CD4-positive, alpha-beta T cell treated with Interferon alpha-2 for 1 hour (primary cell): ENCODE results near the gene TASL.
"Not testable (repeated sequence)": the region's sequence is repeated elsewhere in the genome, so short reads cannot be mapped to it uniquely, and the experiment has no call there.

Source experiments
- DNase-seq, 2 donors: peaks; one replicate each; pipeline ENCODE4 v3.0.0-alpha.2; 2020 to 2022

The TASL gene, protein sequence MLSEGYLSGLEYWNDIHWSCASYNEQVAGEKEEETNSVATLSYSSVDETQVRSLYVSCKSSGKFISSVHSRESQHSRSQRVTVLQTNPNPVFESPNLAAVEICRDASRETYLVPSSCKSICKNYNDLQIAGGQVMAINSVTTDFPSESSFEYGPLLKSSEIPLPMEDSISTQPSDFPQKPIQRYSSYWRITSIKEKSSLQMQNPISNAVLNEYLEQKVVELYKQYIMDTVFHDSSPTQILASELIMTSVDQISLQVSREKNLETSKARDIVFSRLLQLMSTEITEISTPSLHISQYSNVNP

GRCh38 chrX:30577362-30577991 lies at the start of gene TASL:
TSS of gene TASL (minus strand) at chrX:30577766. CDS start at chrX:30560355, 17,411 bp downstream.
- peak; percentile 71 to 80 for DNase-seq

DNA sequence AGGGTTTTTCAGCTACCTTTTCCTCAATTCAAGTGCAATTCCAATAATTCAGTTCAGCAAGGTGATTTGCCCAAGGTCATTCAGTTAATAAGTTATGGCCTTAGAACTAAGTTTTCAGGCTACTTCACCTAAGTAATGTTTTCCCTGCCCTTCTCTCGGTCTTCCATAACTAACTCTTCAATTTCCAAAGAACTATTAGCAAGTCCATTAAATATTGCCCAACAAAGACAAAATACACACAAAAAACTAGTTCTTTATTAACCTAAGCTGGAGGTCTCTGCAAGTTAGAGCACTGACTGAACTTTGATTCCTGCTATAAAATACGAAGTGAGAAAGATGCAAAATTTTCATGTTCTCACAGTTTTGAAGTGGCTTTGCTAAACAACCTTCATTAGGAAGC lies 48.8 kb upstream of the TASL start:
- no peak for DNase-seq

GRCh38 chrX:30622361-30622760 lies 44.8 kb upstream of the TASL start:
- DNase-seq: no peak

DNA sequence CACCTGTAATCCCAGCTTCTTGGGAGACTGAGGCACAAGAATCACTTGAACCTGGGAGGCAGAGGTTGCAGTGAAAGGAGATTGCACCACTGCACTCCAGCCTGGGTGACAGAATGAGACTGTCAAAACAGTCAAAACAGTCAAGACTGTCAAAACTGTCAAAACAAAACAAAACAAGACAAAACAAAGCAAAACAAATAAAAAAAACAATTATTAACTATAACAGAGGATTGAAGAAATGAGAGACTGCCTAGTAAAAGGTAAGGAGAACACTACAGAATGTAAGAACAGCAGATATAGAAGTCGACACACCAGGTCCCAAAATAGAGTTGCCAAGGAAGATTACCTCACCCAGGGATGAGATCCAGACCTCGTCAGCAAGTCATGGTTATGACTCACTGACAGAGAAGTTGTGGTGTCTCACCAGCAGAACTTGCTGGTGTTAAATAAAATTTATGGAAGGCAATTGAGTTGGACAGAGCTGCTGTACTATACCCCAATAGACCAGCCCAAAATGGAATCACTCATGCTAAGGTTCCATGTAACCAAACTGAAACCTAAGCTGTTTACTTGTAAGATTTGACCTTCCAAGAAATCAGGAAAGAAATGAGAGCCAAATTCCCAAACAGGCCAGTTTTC lies 43.5 kb upstream of the TASL start:
- peak in 1 of 2 donors; percentile 46 for DNase-seq

DNA sequence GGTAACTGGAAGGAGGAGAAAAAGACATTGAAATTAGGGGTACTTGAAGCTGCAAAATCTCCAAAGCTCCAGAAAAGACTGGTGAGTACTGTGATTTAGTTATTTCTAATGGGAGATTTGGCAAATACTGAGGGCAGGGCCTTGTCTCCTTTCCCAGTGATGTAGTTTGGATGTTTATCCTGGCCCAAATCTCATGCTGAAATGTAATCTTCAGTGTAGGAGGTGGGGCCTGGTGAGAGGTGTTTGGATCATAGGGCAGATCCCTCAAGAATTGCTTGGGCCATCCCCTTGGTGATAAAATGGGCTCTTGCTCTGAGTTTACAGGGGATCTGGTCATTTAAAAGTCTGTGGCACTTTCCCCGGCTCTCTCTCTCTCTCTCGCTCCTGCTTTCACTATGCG lies 42.6 kb upstream of the TASL start:
- no peak for DNase-seq

DNA sequence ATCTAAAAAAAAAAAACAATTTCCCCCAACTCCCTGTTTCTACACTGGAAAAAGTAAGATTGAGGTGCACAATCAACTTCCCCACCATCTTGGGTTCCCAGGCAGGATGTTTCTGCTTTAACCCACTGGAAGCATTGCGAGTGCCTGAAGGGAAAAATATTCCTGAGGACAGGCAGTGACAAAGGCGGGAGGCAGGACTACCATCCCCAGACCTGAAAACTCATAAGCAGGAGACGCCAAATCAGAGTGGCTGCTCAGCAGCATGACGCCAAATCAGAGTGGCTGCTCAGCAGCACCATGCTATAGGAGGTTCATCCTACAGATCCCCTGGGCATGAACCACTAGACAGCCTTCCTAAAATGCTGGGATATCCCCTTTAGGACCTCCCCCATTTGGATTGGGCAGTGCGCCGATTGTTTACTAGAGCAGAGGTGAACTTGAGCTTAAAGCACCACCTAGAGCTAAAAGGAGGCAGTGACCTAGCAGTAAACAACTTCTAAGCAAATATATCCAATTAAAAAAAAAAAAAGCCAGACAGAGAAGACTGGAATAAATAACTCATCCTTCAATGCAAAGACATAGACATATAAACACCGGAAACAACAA lies 40.7 kb upstream of the TASL start:
- no peak for DNase-seq

- no peak for DNase-seq
These were observed 37.7 kb upstream of the TASL start for GRCh38 chrX:30615229-30615628.

- peak in 1 of 2 donors; percentile 26 for DNase-seq
These were observed 36.2 kb upstream of the TASL start for GRCh38 chrX:30613721-30614120.

- no peak for DNase-seq
These were observed 34.7 kb upstream of the TASL start for GRCh38 chrX:30612250-30612655.

GRCh38 chrX:30610026-30610425 lies 32.5 kb upstream of the TASL start:
- no peak for DNase-seq

- no peak for DNase-seq
These were observed 29.6 kb upstream of the TASL start for GRCh38 chrX:30607155-30607554.

- not testable (repeated sequence) for DNase-seq
These were observed 23.0 kb upstream of the TASL start for GRCh38 chrX:30600269-30601176.

- DNase-seq: no peak
These were observed 19.8 kb upstream of the TASL start for GRCh38 chrX:30597216-30598012.

DNA sequence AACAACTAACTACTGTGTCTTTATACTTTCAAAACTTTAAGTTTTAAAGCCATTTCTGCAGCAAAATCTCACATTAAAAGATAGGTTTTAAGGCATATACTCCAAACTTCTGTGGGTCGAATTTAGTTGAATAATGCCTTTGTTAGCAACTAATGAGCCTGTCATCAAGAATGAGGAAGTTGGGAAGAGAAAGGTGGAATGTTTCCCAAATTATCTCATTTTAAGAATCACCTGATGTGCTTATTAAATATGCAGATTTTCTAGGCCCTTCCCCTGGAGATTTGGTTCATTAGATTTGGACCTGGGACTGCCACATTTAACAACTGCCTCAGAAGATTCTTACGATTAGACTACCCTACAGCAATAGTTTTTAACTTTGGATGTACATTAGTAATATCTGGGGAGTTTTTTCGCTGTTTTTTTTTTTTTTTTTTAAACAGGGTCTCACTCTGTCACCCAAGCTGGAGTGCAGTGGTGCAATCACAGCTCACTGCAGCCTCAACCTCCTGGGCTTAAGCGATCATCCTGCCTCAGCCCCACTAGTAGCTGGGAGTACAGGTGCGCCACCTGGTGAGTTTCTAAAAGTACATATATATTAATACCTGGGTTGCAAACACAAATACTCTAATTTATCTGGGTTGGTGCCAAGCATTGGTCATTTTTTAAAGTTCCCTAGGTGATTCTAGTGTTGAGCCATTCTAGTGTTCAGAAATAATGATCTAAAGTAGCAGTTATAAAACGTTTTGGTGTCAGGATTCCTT lies 16.1 kb upstream of the TASL start:
- peak in 1 of 2 donors; percentile 25 for DNase-seq

DNA sequence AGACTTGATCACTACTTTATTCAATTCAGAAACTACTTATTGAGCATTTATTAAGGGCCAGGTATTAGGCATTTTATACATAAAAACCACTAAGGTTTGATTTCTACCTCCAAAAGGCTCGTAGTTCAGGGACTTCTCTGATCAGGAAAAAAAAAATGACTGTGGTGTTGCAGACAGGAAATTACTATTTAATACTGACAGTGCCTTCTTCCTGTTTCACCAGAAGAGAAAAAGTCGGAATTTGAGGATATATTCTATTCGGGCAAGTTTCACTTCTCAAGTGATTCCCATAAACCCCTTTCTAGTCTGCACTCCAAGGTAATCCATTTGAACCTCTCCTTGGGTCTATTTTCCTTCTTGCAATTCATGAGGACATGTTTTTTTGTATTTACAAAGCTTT lies 15.3 kb upstream of the TASL start:
- DNase-seq: no peak

DNA sequence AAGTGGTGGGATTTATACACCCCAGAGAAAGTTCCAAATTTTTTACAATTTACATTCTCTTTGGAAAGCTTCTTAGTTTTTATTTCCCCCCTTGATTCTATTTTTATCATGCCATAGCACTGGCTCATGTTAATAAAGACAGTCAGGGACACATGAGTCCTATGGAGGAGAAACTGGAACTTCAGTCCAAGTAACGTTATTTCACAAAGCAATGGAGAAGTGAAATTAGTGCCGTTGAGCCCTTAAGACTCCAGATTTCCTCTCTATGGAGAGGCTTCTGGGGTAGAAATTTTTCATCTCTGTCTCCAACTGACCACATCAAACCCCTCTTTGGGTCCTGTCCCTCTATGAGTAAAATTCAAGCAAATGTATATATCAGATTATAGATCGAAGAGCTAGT lies 12.8 kb upstream of the TASL start:
- no peak for DNase-seq

GRCh38 chrX:30589146-30589888 lies 11.8 kb upstream of the TASL start:
- DNase-seq: no peak

DNA sequence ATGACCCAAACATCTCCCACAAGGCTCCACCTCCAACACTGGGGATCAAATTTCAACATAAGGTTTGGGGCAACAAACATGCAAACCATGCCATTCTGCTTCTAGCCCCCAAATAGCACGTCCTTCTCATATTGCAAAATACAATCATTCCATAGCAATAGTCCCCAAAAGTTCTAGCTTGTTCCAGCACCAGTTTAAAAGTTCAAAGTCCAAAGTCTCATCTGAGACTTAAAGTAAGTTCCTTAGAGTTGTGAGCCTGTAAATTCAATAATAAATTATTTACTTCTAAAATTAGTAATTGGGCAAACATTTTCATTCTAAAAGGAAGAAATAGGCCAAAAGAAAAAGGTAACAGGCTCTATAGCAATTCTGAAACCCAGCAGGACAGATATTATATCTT lies 8.9 kb upstream of the TASL start:
- no peak for DNase-seq

GRCh38 chrX:30582664-30583063 lies 5.1 kb upstream of the TASL start:
- DNase-seq: no peak

- no peak for DNase-seq
These were observed 3.1 kb upstream of the TASL start for GRCh38 chrX:30580641-30581040.
